LNCaP clone FGC (cell line): ENCODE measurements around the gene SLC22A7.

Experiments
- DNase-seq: peaks from one replicate; pipeline ENCODE4 v3.0.0-alpha.2; 2011; ENCODE audit warnings: low read depth
- H3K4me3 ChIP-seq: 2 replicates; pipeline ENCODE4 v1.5.1; 2011; ENCODE audit warnings: mild to moderate bottlenecking, low read depth, low read length, control low read depth
- CTCF ChIP-seq: IDR thresholded peaks from 2 replicates; pipeline ENCODE4 v1.5.1; 2012; ENCODE audit warnings: mild to moderate bottlenecking; ENCODE audit not compliant: control insufficient read depth, insufficient read depth; ENCODE audit errors: extremely low read depth

Gene SLC22A7

GRCh38 chr6:43303751-43304331 lies 5.8 kb downstream of the SLC22A7 start:
- H3K4me3 ChIP-seq, result no peak overlapping the region
- DNase-seq, result no peak
- TF ChIP-seq CTCF, result no peak

GRCh38 chr6:43304361-43304760 lies 6.3 kb downstream of the SLC22A7 start:
- TF ChIP-seq CTCF, result no peak
- no peak for DNase-seq
- H3K4me3 ChIP-seq, result no peak overlapping the region

DNA sequence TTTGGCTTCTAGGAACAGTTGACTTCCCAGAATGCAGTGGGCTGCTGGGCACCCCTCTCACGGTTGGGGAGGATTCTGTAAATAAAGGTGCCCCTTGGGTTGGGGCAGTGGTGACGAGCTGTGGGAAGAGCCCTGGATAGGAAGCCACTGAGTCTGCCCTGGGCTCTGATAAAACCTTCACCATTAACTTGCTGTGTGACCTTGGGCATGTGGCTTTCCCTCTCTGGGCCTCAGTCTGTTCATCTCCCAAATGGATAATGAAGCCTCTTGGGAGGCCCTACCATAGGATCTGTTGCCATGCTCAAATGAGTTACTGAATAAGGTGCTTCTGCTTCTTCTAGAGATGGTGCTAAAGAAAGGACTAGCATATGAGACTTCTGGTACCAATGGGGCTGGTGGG lies 6.8 kb downstream of the SLC22A7 start:
- no peak for DNase-seq
- TF ChIP-seq CTCF, result no peak
- H3K4me3 ChIP-seq, result no peak overlapping the region

DNA sequence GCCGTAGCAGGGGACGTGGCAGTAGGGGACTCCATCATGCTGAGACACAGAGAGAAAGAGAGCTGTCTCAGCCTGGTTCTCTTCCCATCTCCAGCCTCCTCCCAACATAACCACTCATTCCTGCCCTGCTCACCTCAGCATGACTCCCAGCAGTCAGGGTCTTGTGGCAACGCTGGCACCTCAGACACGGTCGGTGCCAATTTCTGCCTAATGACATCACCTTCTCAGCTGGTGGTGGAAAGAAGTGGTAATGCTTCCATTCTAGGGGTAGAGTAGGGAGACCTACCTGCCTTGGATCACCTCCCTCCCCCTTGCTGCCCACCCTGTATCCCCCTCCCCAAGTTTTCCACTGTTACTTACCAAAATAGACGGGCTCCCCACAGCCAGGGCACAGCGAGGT lies 8.0 kb downstream of the SLC22A7 start:
- DNase-seq, result no peak
- TF ChIP-seq CTCF, result no peak
- no peak overlapping the region for H3K4me3 ChIP-seq

DNA sequence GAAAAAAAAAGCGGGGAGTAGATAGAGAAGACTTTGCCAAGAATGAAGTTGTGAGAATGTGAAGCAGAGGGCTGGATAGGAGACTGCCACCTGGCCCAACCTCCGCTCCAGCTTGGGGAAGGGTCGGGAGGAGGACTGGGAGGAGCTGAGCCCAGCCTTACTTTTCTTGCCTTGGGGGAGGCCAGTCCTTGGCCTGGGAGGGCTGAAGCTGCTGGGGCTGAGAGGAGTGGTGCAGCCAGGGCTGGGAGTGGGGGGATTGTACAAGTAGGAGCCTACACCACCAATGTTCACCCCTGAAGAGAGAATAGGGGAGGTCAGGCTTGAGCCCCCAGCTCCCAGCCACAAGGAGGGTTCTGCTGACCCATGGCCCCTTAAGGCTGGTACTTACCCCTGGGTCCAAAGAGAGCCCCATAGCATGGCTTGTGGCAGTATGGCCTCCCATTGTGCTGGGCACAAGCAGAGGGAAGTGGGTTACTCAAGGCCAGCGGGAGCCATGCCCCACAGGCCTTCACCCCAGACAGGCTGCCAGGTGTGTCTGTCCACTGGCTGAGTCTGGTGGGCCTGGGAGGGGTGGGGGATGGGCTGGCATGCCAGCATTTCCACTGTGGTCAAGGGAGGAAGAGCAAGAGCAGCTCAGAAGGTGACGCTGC lies 9.5 kb downstream of the SLC22A7 start:
- TF ChIP-seq CTCF, result no peak
- no peak overlapping the region for H3K4me3 ChIP-seq
- DNase-seq, result no peak

GRCh38 chr6:43308101-43308989 lies 10.3 kb downstream of the SLC22A7 start, which contains the start of gene CRIP3:
Gene CRIP3, minus strand, starts transcription at chr6:43308826. Its CDS starts 34 bp downstream, at chr6:43308792.
- H3K4me3 ChIP-seq, result no peak within 1 kb of the TSS
- DNase-seq, result no peak

More at GRCh38 chr6:43308101-43308989, 10.3 kb downstream of the SLC22A7 start, which contains the start of gene CRIP3:
- no peak for TF ChIP-seq CTCF
